T-cell (primary cell): ENCODE measurements around the gene STARD6. TPM values are rescaled to one million over a fixed set of nuclear protein-coding genes. Genes with fewer than 3 reads are reported as not detected.

Experiments used
- ATAC-seq, 4 experiments: fragments of 200-7000 bp in 3 of 4; fragments of 150-1000 bp in 1 of 4; cut with Tn5 transposase; replicated peaks in 1 of 4; 1 replicate in 3 of 4; 2 replicates in 1 of 4; pipeline ENCODE4 v1.10.0; 2021; ENCODE audit warnings: moderate library complexity in 3 of 4, mild to moderate bottlenecking in 2 of 4, moderate number of reproducible peaks in 1 of 4
- CTCF ChIA-PET, 2 donors: fragments of 300-600 bp; sonication (Branson Sonifier 250); formaldehyde crosslinking; loops; one replicate each; lab custom pipeline; 2022; ENCODE audit warnings: antibody characterized with exemption in 2 of 2; lab: Charles Lee
- POLR2A ChIA-PET, 2 donors: fragments of 300-600 bp; sonication (Branson Sonifier 250); formaldehyde crosslinking; loops; one replicate each; lab custom pipeline; 2022; ENCODE audit warnings: antibody characterized with exemption in 2 of 2; lab: Charles Lee
- DNase-seq, 35 experiments: peaks; one replicate each; pipeline versions ENCODE4 v3.0.0 to v3.0.0-alpha.2; 2013 to 2023
- H3K27ac ChIP-seq: one replicate; pipeline ENCODE4 v1.5.1; 2013; ENCODE audit warnings: low read length
- H3K27me3 ChIP-seq, 2 experiments: replicated peaks in 1 of 2; 1 replicate in 1 of 2; 2 replicates in 1 of 2; pipeline versions ENCODE4 v1.6.1 to v1.7.0; 2013; ENCODE audit warnings: low read length in 1 of 2, mixed read lengths in 1 of 2; ENCODE audit not compliant: control insufficient read depth in 2 of 2, insufficient read depth in 2 of 2; ENCODE audit errors: extremely low read depth in 1 of 2
- H3K36me3 ChIP-seq, 2 donors: 1 replicate in 1 of 2; 2 replicates in 1 of 2; pipeline versions ENCODE4 v1.6.1 to v1.7.0; 2013; ENCODE audit warnings: low read length in 1 of 2; ENCODE audit not compliant: control insufficient read depth in 2 of 2, insufficient read depth in 1 of 2; ENCODE audit errors: extremely low read depth in 1 of 2
- H3K4me1 ChIP-seq, 2 experiments: 1 replicate in 1 of 2; 2 replicates in 1 of 2; pipeline versions ENCODE4 v1.6.1 to v1.7.0; 2013; ENCODE audit warnings: low read length in 2 of 2, mixed read lengths in 1 of 2; ENCODE audit not compliant: insufficient read depth in 2 of 2, control insufficient read depth in 1 of 2; ENCODE audit errors: extremely low read depth in 1 of 2
- H3K4me3 ChIP-seq, 2 donors: 1 replicate in 1 of 2; 2 replicates in 1 of 2; pipeline versions ENCODE4 v1.5.1 to v1.7.0; 2013; ENCODE audit warnings: mild to moderate bottlenecking in 2 of 2, low read length in 1 of 2, moderate library complexity in 1 of 2; ENCODE audit not compliant: control insufficient read depth in 1 of 2; ENCODE audit errors: extremely low read depth in 1 of 2
- H3K9me3 ChIP-seq: 2 replicates; pipeline ENCODE4 v1.7.0; 2013
- H3K27ac Mint-ChIP-seq, 2 donors: one replicate each; pipeline ENCODE4 v1.8.0; 2020 to 2021; ENCODE audit warnings: mild to moderate bottlenecking in 2 of 2, mixed read lengths in 2 of 2
- H3K27me3 Mint-ChIP-seq, 2 donors: one replicate each; pipeline ENCODE4 v1.8.0; 2021 to 2022; ENCODE audit warnings: mixed read lengths in 2 of 2
- H3K36me3 Mint-ChIP-seq: one replicate; pipeline ENCODE4 v1.8.0; 2021; ENCODE audit warnings: mixed read lengths
- H3K4me1 Mint-ChIP-seq, 3 donors: one replicate each; pipeline ENCODE4 v1.8.0; 2020 to 2022; ENCODE audit warnings: mixed read lengths in 3 of 3, mild to moderate bottlenecking in 1 of 3
- H3K4me3 Mint-ChIP-seq, 3 donors: one replicate each; pipeline ENCODE4 v1.8.0; 2020 to 2022; ENCODE audit warnings: mild to moderate bottlenecking in 3 of 3, mixed read lengths in 3 of 3, moderate library complexity in 3 of 3
- H3K9me3 Mint-ChIP-seq, 3 donors: one replicate each; pipeline ENCODE4 v1.8.0; 2020 to 2022; ENCODE audit warnings: mixed read lengths in 3 of 3
- WGBS: methylation state at CpG from one replicate; pipeline ENCODE4 v1.1.5; 2013; ENCODE audit warnings: missing lambda C conversion rate; ENCODE audit not compliant: insufficient coverage; 5-methylcytosine and 5-hydroxymethylcytosine counted together
- total RNA-seq, 35 experiments: library from RNA in 6 of 35; stranded (reverse) in 6 of 35; fragments of 120-200 nt in 1 of 35; gene quantifications; one replicate each; pipeline versions ENCODE4 v1.2.1 to v1.2.4 and lab custom pipeline; 2013 to 2026

The STARD6 gene
- total RNA-seq, 5 donors from 2014 or later (not counting 1 experiment from before 2014, with no cell fraction given): not detected

GRCh38 chr18:54280220-54280569, 77.5 kb downstream of the STARD6 start:
- Histone ChIP-seq H3K36me3 (peaks cover 11 to 43% of the 10 kb centered on the region in 2 donors), H3K9me3 (no peaks in the 10 kb centered on the region), H3K4me1 (no peaks in the 10 kb centered on the region), H3K27me3 (no peaks in the 10 kb centered on the region), H3K27ac (no peak overlapping the region), H3K4me3 (no peak overlapping the region)
- POLR2A ChIA-PET: no interaction called here
- ATAC-seq: no peak
- Mint-ChIP-seq H3K36me3 (peaks cover 39% of the 10 kb centered on the region), H3K27ac (no peak overlapping the region), H3K4me1 (peaks cover 14 to 32% (median 22%) of the 10 kb centered on the region in 3 donors), H3K27me3 (no peaks in the 10 kb centered on the region), H3K4me3 (no peak overlapping the region), H3K9me3 (no peaks in the 10 kb centered on the region)
- CTCF ChIA-PET: no interaction called here
- DNase-seq: no peak

GRCh38 chr18:54279477-54280219, 78.0 kb downstream of the STARD6 start:
- ChIA-PET CTCF (interaction anchor here (0.6 kb wide), 2 partner anchors 56 to 121 kb away, joined by 3 to 4 read pairs; no protein-coding TSS in a partner anchor), POLR2A (interaction anchor here in 1 of 2 donors (0.6 kb wide), 1 partner anchor 11 kb away, joined by 3 read pairs; no protein-coding TSS in a partner anchor)
- no peaks in the 10 kb centered on the region for H3K9me3 Mint-ChIP-seq
- H3K4me1 Mint-ChIP-seq: peaks cover 9 to 29% (median 18%) of the 10 kb centered on the region in 3 donors
- DNase-seq (no peak), ATAC-seq (no peak)
- no CpG with 5 or more reads among the region's 5 CpGs for WGBS
- Histone ChIP-seq H3K4me1 (no peaks in the 10 kb centered on the region), H3K4me3 (no peak overlapping the region), H3K9me3 (no peaks in the 10 kb centered on the region), H3K27ac (no peak overlapping the region), H3K36me3 (peaks cover 11 to 39% of the 10 kb centered on the region in 2 donors), H3K27me3 (no peaks in the 10 kb centered on the region)
- peaks cover 36% of the 10 kb centered on the region for H3K36me3 Mint-ChIP-seq
- H3K27ac Mint-ChIP-seq: no peak overlapping the region
- no peak overlapping the region for H3K4me3 Mint-ChIP-seq
- H3K27me3 Mint-ChIP-seq: no peaks in the 10 kb centered on the region

GRCh38 chr18:54278615-54279014, 79.0 kb downstream of the STARD6 start:
- POLR2A ChIA-PET: interaction anchor here in 1 of 2 donors (0.6 kb wide), 1 partner anchor 38 kb away, joined by 3 read pairs; no protein-coding TSS in a partner anchor
- H3K27ac ChIP-seq: no peak overlapping the region
- peaks cover 9 to 22% (median 11%) of the 10 kb centered on the region in 3 donors for H3K4me1 Mint-ChIP-seq
- H3K9me3 ChIP-seq: no peaks in the 10 kb centered on the region
- ATAC-seq (no peak), DNase-seq (no peak)
- CTCF ChIA-PET: interaction anchor here in 1 of 2 donors (1.1 kb wide), 1 partner anchor 56 kb away, joined by 4 read pairs; no protein-coding TSS in a partner anchor
- peaks cover 28% of the 10 kb centered on the region for H3K36me3 Mint-ChIP-seq
- peaks cover 11 to 36% of the 10 kb centered on the region in 2 donors for H3K36me3 ChIP-seq
- WGBS: no CpG with 5 or more reads among the region's 1 CpG
- no peak overlapping the region for H3K4me3 ChIP-seq
- H3K4me1 ChIP-seq: no peaks in the 10 kb centered on the region
- H3K27me3 Mint-ChIP-seq: no peaks in the 10 kb centered on the region
- H3K4me3 Mint-ChIP-seq: no peak overlapping the region
- no peak overlapping the region for H3K27ac Mint-ChIP-seq
- no peaks in the 10 kb centered on the region for H3K9me3 Mint-ChIP-seq
- H3K27me3 ChIP-seq: no peaks in the 10 kb centered on the region

- H3K4me1 ChIP-seq: no peaks in the 10 kb centered on the region
- peaks cover 9 to 22% (median 11%) of the 10 kb centered on the region in 3 donors for H3K4me1 Mint-ChIP-seq
- ATAC-seq (no peak), DNase-seq (no peak)
- no peaks in the 10 kb centered on the region for H3K27me3 ChIP-seq
- H3K27ac Mint-ChIP-seq: no peak overlapping the region
- POLR2A ChIA-PET: interaction anchor here in 1 of 2 donors (0.6 kb wide), 1 partner anchor 38 kb away, joined by 3 read pairs; no protein-coding TSS in a partner anchor
- H3K27ac ChIP-seq: no peak overlapping the region
- H3K9me3 Mint-ChIP-seq: no peaks in the 10 kb centered on the region
- WGBS: 67% methylated on average over 1 of the region's 3 CpGs
- peaks cover 25% of the 10 kb centered on the region for H3K36me3 Mint-ChIP-seq
- no peaks in the 10 kb centered on the region for H3K9me3 ChIP-seq
- H3K36me3 ChIP-seq: peaks cover 11 to 36% of the 10 kb centered on the region in 2 donors
- no peak overlapping the region for H3K4me3 Mint-ChIP-seq
- CTCF ChIA-PET: interaction anchor here in 1 of 2 donors (1.1 kb wide), 1 partner anchor 55 kb away, joined by 4 read pairs; no protein-coding TSS in a partner anchor
- no peak overlapping the region for H3K4me3 ChIP-seq
- H3K27me3 Mint-ChIP-seq: no peaks in the 10 kb centered on the region
Observed at GRCh38 chr18:54277899-54278298, 79.8 kb downstream of the STARD6 start.

Other genes starting within 250 kb of the STARD6 start
- gene MBD2, start 133.2 kb downstream of the STARD6 start, total RNA-seq: 100 to 1,000 TPM in 2 of 5 donors, 10 to 100 TPM in 3; 83.8 to 107 (median 97.5) TPM
- gene POLI, start 88.3 kb downstream of the STARD6 start, total RNA-seq: 10 to 100 TPM; 28.5 to 44.4 (median 37.3) TPM
- 1 to 10 TPM; 1.3 to 3.4 (median 2.7) TPM for gene C18orf54, start within 50 bp of the STARD6 start, total RNA-seq
- gene DYNAP, start 233.4 kb upstream of the STARD6 start, total RNA-seq: not detected